Lung (tissue), 12 donors: ENCODE data around the gene MPZL3. TPM values are rescaled to one million over a fixed set of nuclear protein-coding genes. Genes with fewer than 3 reads are reported as not detected.

Experiments
- ATAC-seq: fragments of 200-7000 bp; cut with Tn5 transposase; one replicate; pipeline ENCODE4 v1.9.1; 2020; ENCODE audit warnings: moderate number of reproducible peaks; ENCODE audit not compliant: insufficient read depth, low FRiP score
- DNase-seq, 3 donors: peaks; one replicate each; pipeline ENCODE4 v3.0.0-alpha.2; 2013 to 2017
- H3K27ac ChIP-seq, 2 donors: one replicate each; pipeline ENCODE4 v1.5.1; 2013; ENCODE audit warnings: mild to moderate bottlenecking in 2 of 2, moderate library complexity in 2 of 2, control low read depth in 1 of 2, inconsistent platforms in 1 of 2, low read depth in 1 of 2, low read length in 1 of 2
- H3K27me3 ChIP-seq, 3 donors: one replicate each; pipeline ENCODE4 v1.5.1; 2013; ENCODE audit warnings: low read length in 2 of 3; ENCODE audit not compliant: control insufficient read depth in 3 of 3, insufficient read depth in 3 of 3
- H3K36me3 ChIP-seq, 4 donors: one replicate each; pipeline ENCODE4 v1.5.1; 2013; ENCODE audit warnings: low read length in 4 of 4, mild to moderate bottlenecking in 1 of 4, moderate library complexity in 1 of 4; ENCODE audit not compliant: control insufficient read depth in 4 of 4, insufficient read depth in 4 of 4
- H3K4me1 ChIP-seq, 5 donors: one replicate each; pipeline ENCODE4 v1.5.1; 2013; ENCODE audit warnings: low read length in 5 of 5, mild to moderate bottlenecking in 2 of 5, moderate library complexity in 1 of 5; ENCODE audit not compliant: control insufficient read depth in 5 of 5, insufficient read depth in 5 of 5
- H3K4me3 ChIP-seq: one replicate; pipeline ENCODE4 v1.5.1; 2013; ENCODE audit warnings: mild to moderate bottlenecking, control low read depth, moderate library complexity
- H3K9ac ChIP-seq, 2 donors: one replicate each; pipeline ENCODE4 v1.5.1; 2013; ENCODE audit warnings: low read length in 2 of 2, control low read depth in 1 of 2; ENCODE audit not compliant: insufficient read depth in 1 of 2
- H3K9me3 ChIP-seq, 4 donors: one replicate each; pipeline ENCODE4 v1.5.1; 2013; ENCODE audit warnings: low read length in 3 of 4, mild to moderate bottlenecking in 1 of 4, moderate library complexity in 1 of 4; ENCODE audit not compliant: control insufficient read depth in 4 of 4, insufficient read depth in 3 of 4
- WGBS, 2 donors: extraction: QIAGEN DNeasy Blood & Tissue Kit; methylation state at CpG; one replicate each; pipeline ENCODE4 v1.1.7; 2013; 5-methylcytosine and 5-hydroxymethylcytosine counted together
- polyA plus RNA-seq, 2 donors: library from polyadenylated mRNA; stranded (reverse); fragments of 200-250 nt; gene quantifications; one replicate each; pipeline ENCODE4 v1.2.1, GENCODE V29; 2013
- total RNA-seq, 2 donors: library from RNA; depleted of rRNA in 1 of 2; stranded (reverse); fragments of >200 nt in 1 of 2; gene quantifications; one replicate each; pipeline ENCODE4 v1.2.1, GENCODE V29; 2014 to 2021
- TF ChIP-seq, protein P1 (sequence below): IDR thresholded peaks from 2 replicates; pipeline ENCODE4 v1.5.1; 2012; ENCODE audit warnings: mild to moderate bottlenecking; ENCODE audit errors: control extremely low read depth, extremely low read depth
- donor health status: control.
- donor health status: control.
- donor health status: Bipolar disorder and iron deficiency.
- donor health status: healthy.
- donor health status: DM: yes; HTN: yes; CAD: no.

MPZL3 gene
- total and polyA plus RNA-seq, 4 donors = 7.7 to 22.6 (median 11.1) TPM

- 27 to 51% methylated on average over 2 of the region's 2 CpGs for WGBS, 2 donors
- H3K27me3 ChIP-seq = peaks cover 0 to 8% (median 5%) of the 10 kb centered on the region in 3 donors
- H3K27ac ChIP-seq = no peak overlapping the region
- TF ChIP-seq, protein P1, sequence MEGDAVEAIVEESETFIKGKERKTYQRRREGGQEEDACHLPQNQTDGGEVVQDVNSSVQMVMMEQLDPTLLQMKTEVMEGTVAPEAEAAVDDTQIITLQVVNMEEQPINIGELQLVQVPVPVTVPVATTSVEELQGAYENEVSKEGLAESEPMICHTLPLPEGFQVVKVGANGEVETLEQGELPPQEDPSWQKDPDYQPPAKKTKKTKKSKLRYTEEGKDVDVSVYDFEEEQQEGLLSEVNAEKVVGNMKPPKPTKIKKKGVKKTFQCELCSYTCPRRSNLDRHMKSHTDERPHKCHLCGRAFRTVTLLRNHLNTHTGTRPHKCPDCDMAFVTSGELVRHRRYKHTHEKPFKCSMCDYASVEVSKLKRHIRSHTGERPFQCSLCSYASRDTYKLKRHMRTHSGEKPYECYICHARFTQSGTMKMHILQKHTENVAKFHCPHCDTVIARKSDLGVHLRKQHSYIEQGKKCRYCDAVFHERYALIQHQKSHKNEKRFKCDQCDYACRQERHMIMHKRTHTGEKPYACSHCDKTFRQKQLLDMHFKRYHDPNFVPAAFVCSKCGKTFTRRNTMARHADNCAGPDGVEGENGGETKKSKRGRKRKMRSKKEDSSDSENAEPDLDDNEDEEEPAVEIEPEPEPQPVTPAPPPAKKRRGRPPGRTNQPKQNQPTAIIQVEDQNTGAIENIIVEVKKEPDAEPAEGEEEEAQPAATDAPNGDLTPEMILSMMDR = no peak
- peaks cover 0 to 4% (median 0%) of the 10 kb centered on the region in 4 donors for H3K36me3 ChIP-seq
- H3K9me3 ChIP-seq = no peaks in the 10 kb centered on the region
- H3K4me3 ChIP-seq = no peak overlapping the region
- DNase-seq (no peak), ATAC-seq (no peak)
- H3K4me1 ChIP-seq = no peaks in the 10 kb centered on the region
- no peak overlapping the region for H3K9ac ChIP-seq
Observed at GRCh38 chr11:118226781-118227180, 25.4 kb downstream of the MPZL3 start.

DNA sequence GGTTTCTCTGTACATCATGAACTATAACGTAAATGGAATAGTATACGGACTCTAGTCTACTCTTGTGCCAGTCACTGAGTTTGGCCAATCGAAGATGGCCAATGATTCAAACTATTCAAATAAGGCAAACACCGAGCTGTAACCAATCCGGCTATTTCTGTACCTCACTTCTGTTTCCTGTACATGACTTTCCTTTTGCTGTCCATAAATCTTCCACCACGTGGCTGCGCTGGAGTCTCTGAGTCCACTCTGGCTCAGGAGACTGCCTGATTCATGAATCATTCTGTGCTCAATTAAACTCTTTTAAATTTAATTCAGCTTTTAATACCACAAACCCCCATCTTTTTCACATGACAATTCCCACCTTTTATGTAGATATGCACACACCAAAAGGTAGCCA lies 25.9 kb downstream of the MPZL3 start:
- TF ChIP-seq, protein P1 = no peak
- H3K9me3 ChIP-seq = no peaks in the 10 kb centered on the region

DNA sequence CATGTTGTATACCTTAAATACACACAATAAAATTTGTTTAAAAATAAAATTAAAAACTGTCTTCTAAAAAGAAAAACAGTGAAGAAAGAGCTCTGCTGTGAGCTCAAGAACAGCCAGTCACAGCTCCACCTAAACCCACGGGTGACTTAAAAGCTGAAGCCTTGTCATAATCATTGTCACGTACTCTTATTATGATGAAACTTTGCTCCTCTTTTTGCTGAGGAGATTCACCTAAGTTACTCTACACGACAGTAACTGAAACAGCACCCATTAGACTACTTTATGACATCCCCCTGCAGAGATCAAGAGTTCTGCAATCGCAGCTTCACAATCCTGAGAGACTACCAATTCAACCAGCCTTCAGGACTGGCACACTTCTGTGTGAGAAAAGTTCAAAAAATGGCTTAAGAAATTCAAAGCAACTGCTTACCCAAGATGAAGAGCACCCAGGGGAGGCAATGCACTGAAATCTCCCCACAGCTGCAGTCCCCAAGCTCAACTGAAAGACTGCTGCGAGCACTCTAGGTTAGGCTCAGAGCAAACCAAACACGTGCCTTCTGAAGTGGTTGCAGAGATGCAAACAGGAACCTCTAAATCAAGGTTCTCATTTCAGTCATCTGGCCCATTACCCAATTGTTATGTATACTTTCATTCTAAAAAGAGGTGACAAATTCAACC lies 27.5 kb downstream of the MPZL3 start, which contains the start of gene JAML:
Gene JAML, minus strand, starts transcription at position 501 of the 678 bp plus-strand sequence. CDS start 10,145 bp downstream, outside the sequence.
- H3K27me3 ChIP-seq = peaks cover 0 to 13% (median 13%) of the 10 kb centered on the region in 3 donors
- H3K4me1 ChIP-seq = no peaks in the 10 kb centered on the region
- H3K36me3 ChIP-seq = peaks cover 0 to 4% (median 0%) of the 10 kb centered on the region in 4 donors
- TF ChIP-seq, protein P1 = no peak
- WGBS, 2 donors = 33 to 45% methylated on average over 6 of the region's 6 CpGs
- peak within 1 kb of the TSS in 1 of 2 donors; percentile 82 for H3K27ac ChIP-seq
- ATAC-seq (peak; percentile 43), DNase-seq (no peak)
- no peak within 1 kb of the TSS for H3K4me3 ChIP-seq
- H3K9me3 ChIP-seq = no peaks in the 10 kb centered on the region
- no peak within 1 kb of the TSS for H3K9ac ChIP-seq

More for the DNA sequence above, 25.9 kb downstream of the MPZL3 start:
- ATAC-seq (no peak), DNase-seq (no peak)
- Histone ChIP-seq H3K4me3 (no peak overlapping the region), H3K9ac (no peak overlapping the region), H3K4me1 (no peaks in the 10 kb centered on the region), H3K27me3 (peaks cover 0 to 8% (median 8%) of the 10 kb centered on the region in 3 donors), H3K27ac (no peak overlapping the region), H3K36me3 (peaks cover 0 to 4% (median 0%) of the 10 kb centered on the region in 4 donors)
- WGBS, 2 donors = 34 to 60% methylated on average over 7 of the region's 7 CpGs
